Measurements from ENCODE around the gene PSMA2.

Gene PSMA2

GRCh38 chr7:42972699-42973500 lies 40.9 kb upstream of the PSMA2 start:
- no peak for TF ChIP-seq CTCF (IDR thresholded peaks at IDR 0.05; ENCODE audit: insufficient read depth, low read depth, low read length, missing control alignments)
- H3K4me3 ChIP-seq (ENCODE audit: low read depth, low read length) = no peak overlapping the region
- no peak for DNase-seq (ENCODE audit: low read depth)

- no peak overlapping the region for H3K4me3 ChIP-seq (ENCODE audit: low read depth, low read length)
- no peak for DNase-seq (ENCODE audit: low read depth)
- no peak for TF ChIP-seq CTCF (IDR thresholded peaks at IDR 0.05; ENCODE audit: insufficient read depth, low read depth, low read length, missing control alignments)
Observed at GRCh38 chr7:42967391-42967790, 35.4 kb upstream of the PSMA2 start.

- TF ChIP-seq CTCF (IDR thresholded peaks at IDR 0.05; ENCODE audit: insufficient read depth, low read depth, low read length, missing control alignments) = no peak
- peak; percentile 17 for DNase-seq (ENCODE audit: low read depth)
- H3K4me3 ChIP-seq (ENCODE audit: low read depth, low read length) = no peak overlapping the region
Observed at GRCh38 chr7:42964849-42965805, 33.2 kb upstream of the PSMA2 start.

- H3K4me3 ChIP-seq (ENCODE audit: low read depth, low read length) = no peak overlapping the region
- TF ChIP-seq CTCF (IDR thresholded peaks at IDR 0.05; ENCODE audit: insufficient read depth, low read depth, low read length, missing control alignments) = no peak
- DNase-seq (ENCODE audit: low read depth) = no peak
Observed at GRCh38 chr7:42964293-42964692, 32.3 kb upstream of the PSMA2 start.

GRCh38 chr7:42961170-42961569 lies 29.2 kb upstream of the PSMA2 start:
- H3K4me3 ChIP-seq (ENCODE audit: low read depth, low read length) = no peak overlapping the region
- no peak for TF ChIP-seq CTCF (IDR thresholded peaks at IDR 0.05; ENCODE audit: insufficient read depth, low read depth, low read length, missing control alignments)
- DNase-seq (ENCODE audit: low read depth) = no peak

GRCh38 chr7:42960762-42961161 lies 28.8 kb upstream of the PSMA2 start:
- no peak overlapping the region for H3K4me3 ChIP-seq (ENCODE audit: low read depth, low read length)
- no peak for TF ChIP-seq CTCF (IDR thresholded peaks at IDR 0.05; ENCODE audit: insufficient read depth, low read depth, low read length, missing control alignments)
- peak; percentile 55 for DNase-seq (ENCODE audit: low read depth)
